ENCODE data around the gene NDRG3. TPM values are rescaled to one million over a fixed set of nuclear protein-coding genes. Genes with fewer than 3 reads are reported as not detected.
A peak's percentile ranks its signal among the peaks of the same experiment; 100 is the strongest.

Gene NDRG3
- total and polyA plus RNA-seq, 10 of the 15 experiments (the other 5 are each of a cell fraction or from before 2014, with no cell fraction given) = 11.2 to 29.7 (median 14.9) TPM

DNA sequence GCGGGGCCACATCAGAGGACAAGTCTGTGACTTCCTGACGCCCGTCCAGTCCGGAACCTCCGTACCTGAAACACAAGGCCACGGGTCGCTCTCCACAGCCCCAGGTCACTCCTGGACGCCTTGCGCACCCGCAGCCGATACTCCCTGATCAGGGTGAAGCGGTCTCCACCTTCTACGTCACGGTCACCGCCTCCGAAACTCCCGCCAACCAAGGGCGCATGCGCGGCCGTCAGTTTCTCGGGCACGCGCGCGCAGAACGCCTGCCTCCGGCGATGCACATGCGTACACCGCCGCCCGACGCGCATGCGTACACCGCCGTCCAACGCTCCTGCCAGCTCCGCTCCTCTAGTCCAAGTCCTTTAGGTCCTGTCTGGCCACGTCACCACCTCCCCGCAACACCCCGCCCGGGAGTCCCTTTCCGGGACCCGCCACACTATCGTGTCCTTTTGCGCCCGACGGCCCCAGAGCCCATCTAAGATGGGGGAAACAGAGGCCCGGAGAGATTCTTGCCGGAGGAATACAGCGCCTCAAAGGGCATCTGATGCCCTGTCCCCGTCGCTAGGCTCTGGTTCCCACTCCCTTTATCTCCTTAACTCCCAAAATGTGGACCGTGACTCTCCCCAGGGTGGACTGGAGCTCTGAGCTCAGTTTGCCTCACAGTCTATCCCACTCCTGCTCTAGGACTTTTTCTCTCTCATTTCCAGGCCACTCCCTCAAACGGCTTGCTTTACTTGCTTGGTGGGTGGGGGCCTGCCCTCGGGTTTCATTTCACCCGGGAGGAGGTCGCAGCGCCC is 27.9 kb upstream of the NDRG3 start, which contains the start of gene DSN1 (continued):
- TF ChIP-seq RAD21 (IDR thresholded peaks at IDR 0.05; ENCODE audit: insufficient read depth, low read depth, low read length) (0 out of 2 replicates have a peak, but pooled peaks have one; percentile 29), E2F4 (IDR thresholded peaks at IDR 0.05; ENCODE audit: low read depth, low read length) (peak; percentile 90), BHLHE40 (IDR thresholded peaks at IDR 0.05; ENCODE audit: borderline replicate concordance in 1 of 2, low read depth in 2 of 2, low read length in 1 of 2) (peak in 1 of 2 experiments; percentile 76; a peak in 2 of 4 replicates), SMAD5 (IDR thresholded peaks at IDR 0.05; ENCODE audit: low read depth) (peak; percentile 83; the same call in 1 of the 2 replicates), ASH2L (IDR thresholded peaks at IDR 0.05; ENCODE audit: borderline replicate concordance, low read depth) (0 out of 2 replicates have a peak, but pooled peaks have one; percentile 22), TAF1 (IDR thresholded peaks at IDR 0.05; ENCODE audit: borderline replicate concordance, low read depth, low read length) (0 out of 2 replicates have a peak, but pooled peaks have one; percentile 31), NRF1 (conservative IDR thresholded peaks at IDR 0.05; ENCODE audit: low read depth, low read length) (peak; percentile 94), SMARCA5 (IDR thresholded peaks at IDR 0.05) (peak; percentile 65; the same call in 1 of the 2 replicates), HCFC1 (IDR thresholded peaks at IDR 0.05; ENCODE audit: low read length) (peak; percentile 55), ETV6 (conservative IDR thresholded peaks at IDR 0.05 in 1 of 2, IDR thresholded peaks at IDR 0.05 in 1 of 2; ENCODE audit: borderline replicate concordance in 1 of 2, low read depth in 1 of 2) (no peak), ATF2 (IDR thresholded peaks at IDR 0.05; ENCODE audit: low read length) (no peak), PAX5 (IDR thresholded peaks at IDR 0.05; ENCODE audit: borderline replicate concordance, low read depth, low read length) (peak; percentile 96), STAT1 (conservative IDR thresholded peaks at IDR 0.05) (no peak), LARP7 (IDR thresholded peaks at IDR 0.05) (peak; percentile 36; the same call in 1 of the 2 replicates), KLF5 (IDR thresholded peaks at IDR 0.05; ENCODE audit: partially characterized antibody) (peak; percentile 60), NFYA (IDR thresholded peaks at IDR 0.05; ENCODE audit: borderline replicate concordance, low read depth, low read length) (no peak), MXI1 (IDR thresholded peaks at IDR 0.05; ENCODE audit: low read depth, low read length) (no peak), SRF (IDR thresholded peaks at IDR 0.05; ENCODE audit: low read depth in 2 of 2, low read length in 2 of 2) (no peak), DPF2 (IDR thresholded peaks at IDR 0.05) (peak; percentile 33; the same call in 1 of the 2 replicates), CHD2 (IDR thresholded peaks at IDR 0.05; ENCODE audit: borderline replicate concordance, low read depth, low read length) (0 out of 2 replicates have a peak, but pooled peaks have one; percentile 9), NBN (IDR thresholded peaks at IDR 0.05) (peak; percentile 53), RELA (IDR thresholded peaks at IDR 0.05; ENCODE audit: borderline replicate concordance, partially characterized antibody) (peak; percentile 52), STAT3 (IDR thresholded peaks at IDR 0.05; ENCODE audit: low read depth, low read length) (no peak), SIN3A (IDR thresholded peaks at IDR 0.05; ENCODE audit: low read depth, low read length) (peak; percentile 64; the same call in 1 of the 2 replicates)
